ENCODE measurements around the gene SND1.
"Not testable (repeated sequence)": the region's sequence is repeated elsewhere in the genome, so short reads cannot be mapped to it uniquely, and the experiment has no call there.

Gene SND1

DNA sequence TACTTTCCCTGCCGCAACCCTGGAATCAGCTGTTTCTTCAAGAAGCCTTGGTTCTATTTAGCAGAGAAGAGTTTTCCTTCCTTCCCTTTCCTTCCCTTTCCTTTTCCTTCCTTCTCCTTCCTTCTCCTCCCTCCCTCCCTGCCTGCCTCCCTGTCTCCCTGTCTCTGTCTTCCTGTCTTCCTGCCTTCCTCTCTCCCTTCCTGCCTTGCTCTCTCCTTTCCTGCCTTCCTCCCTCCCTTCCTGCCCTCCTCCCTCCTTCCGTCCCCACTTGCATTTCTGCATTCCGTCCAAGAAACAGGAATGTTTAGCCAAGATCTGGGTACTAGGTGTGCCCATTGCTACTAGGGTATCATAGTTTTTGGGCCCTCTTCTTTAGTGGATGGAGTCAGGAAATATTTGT is 21.9 kb downstream of the SND1 start:
- H4K20me1 ChIP-seq (ENCODE audit: control insufficient read depth, insufficient read depth, low read depth, low read length) = no peaks in the 10 kb centered on the region
- no peaks in the 10 kb centered on the region for H3K9me2 ChIP-seq (replicated peaks; ENCODE audit: control insufficient read depth, low read length)
- H3K79me2 ChIP-seq (ENCODE audit: control insufficient read depth, low read length) = peaks cover 96% of the 10 kb centered on the region
- no peak overlapping the region for H3K27ac ChIP-seq (ENCODE audit: low read depth, low read length)
- H3K9me3 ChIP-seq (ENCODE audit: control insufficient read depth, insufficient read depth, low read length) = peaks cover 15% of the 10 kb centered on the region
- H3K4me1 ChIP-seq (ENCODE audit: control insufficient read depth, low read length) = no peaks in the 10 kb centered on the region
- no peaks in the 10 kb centered on the region for H3F3A ChIP-seq (ENCODE audit: control insufficient read depth, insufficient read depth)
- H3K36me3 ChIP-seq (ENCODE audit: control insufficient read depth, low read length) = peaks cover 78% of the 10 kb centered on the region
- H3K27me3 ChIP-seq (ENCODE audit: control insufficient read depth, low read length) = no peaks in the 10 kb centered on the region
- no peak overlapping the region for H3K4me3 ChIP-seq (ENCODE audit: low read length)
- H3K4me2 ChIP-seq (ENCODE audit: low read length) = no peak overlapping the region
- no peak for TF ChIP-seq EZH2phosphoT487 (IDR thresholded peaks at IDR 0.05; ENCODE audit: borderline replicate concordance, low read length)
- TF ChIP-seq, protein P1, sequence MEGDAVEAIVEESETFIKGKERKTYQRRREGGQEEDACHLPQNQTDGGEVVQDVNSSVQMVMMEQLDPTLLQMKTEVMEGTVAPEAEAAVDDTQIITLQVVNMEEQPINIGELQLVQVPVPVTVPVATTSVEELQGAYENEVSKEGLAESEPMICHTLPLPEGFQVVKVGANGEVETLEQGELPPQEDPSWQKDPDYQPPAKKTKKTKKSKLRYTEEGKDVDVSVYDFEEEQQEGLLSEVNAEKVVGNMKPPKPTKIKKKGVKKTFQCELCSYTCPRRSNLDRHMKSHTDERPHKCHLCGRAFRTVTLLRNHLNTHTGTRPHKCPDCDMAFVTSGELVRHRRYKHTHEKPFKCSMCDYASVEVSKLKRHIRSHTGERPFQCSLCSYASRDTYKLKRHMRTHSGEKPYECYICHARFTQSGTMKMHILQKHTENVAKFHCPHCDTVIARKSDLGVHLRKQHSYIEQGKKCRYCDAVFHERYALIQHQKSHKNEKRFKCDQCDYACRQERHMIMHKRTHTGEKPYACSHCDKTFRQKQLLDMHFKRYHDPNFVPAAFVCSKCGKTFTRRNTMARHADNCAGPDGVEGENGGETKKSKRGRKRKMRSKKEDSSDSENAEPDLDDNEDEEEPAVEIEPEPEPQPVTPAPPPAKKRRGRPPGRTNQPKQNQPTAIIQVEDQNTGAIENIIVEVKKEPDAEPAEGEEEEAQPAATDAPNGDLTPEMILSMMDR (IDR thresholded peaks at IDR 0.05; ENCODE audit: low read depth, low read length, poor library complexity, severe bottlenecking) = no peak

DNA sequence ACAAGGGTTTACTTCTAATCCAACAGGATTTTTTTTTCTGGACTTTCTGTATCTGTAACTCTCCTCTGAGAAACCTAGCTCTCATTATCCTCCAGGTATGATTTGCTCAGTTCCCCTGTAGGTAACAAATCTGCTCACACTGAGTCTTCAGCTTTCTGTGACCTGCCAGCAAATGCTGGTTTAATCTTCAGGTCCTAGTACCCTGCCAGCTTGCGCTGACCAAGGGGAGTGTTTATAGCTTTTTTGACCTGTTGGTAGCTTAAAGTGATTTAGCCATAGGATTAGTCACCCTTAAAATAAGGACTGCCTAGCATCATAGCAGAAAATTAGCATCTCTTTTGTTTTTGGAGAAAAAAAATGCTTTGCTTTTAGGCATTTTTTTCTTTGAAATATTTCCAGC is 22.4 kb downstream of the SND1 start:
- H3K79me2 ChIP-seq (ENCODE audit: control insufficient read depth, low read length) = peaks cover 96% of the 10 kb centered on the region

DNA sequence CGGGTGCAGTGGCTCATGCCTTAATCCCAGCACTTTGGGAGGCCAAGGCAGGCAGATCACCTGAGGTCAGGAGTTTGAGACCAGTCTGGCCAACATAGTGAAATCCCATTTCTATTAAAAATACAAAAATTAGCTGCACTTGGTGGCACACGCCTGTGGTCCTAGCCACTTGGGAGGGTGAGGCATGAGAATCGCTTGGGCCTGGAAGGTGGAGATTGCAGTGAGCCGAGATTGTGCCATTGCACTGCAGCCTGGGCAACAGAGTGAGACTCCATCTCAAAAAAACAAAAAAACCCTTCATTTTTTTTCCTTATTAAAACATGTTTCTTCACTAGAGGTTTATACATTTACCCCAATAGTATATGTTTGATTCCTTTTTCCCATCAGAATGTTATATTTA is 22.9 kb downstream of the SND1 start:
- H4K20me1 ChIP-seq (ENCODE audit: control insufficient read depth, insufficient read depth, low read depth, low read length); H3K4me3 ChIP-seq (ENCODE audit: low read length); H3F3A ChIP-seq (ENCODE audit: control insufficient read depth, insufficient read depth); H3K4me1 ChIP-seq (ENCODE audit: control insufficient read depth, low read length); H3K4me2 ChIP-seq (ENCODE audit: low read length); H3K27ac ChIP-seq (ENCODE audit: low read depth, low read length); H3K9me2 ChIP-seq (replicated peaks; ENCODE audit: control insufficient read depth, low read length); H3K27me3 ChIP-seq (ENCODE audit: control insufficient read depth, low read length): not testable (repeated sequence)
- peaks cover 80% of the 10 kb centered on the region for H3K36me3 ChIP-seq (ENCODE audit: control insufficient read depth, low read length)
- H3K79me2 ChIP-seq (ENCODE audit: control insufficient read depth, low read length) = peaks cover 96% of the 10 kb centered on the region
- H3K9me3 ChIP-seq (ENCODE audit: control insufficient read depth, insufficient read depth, low read length) = peaks cover 23% of the 10 kb centered on the region

More for the DNA sequence above, 22.4 kb downstream of the SND1 start:
- no peaks in the 10 kb centered on the region for H3K9me2 ChIP-seq (replicated peaks; ENCODE audit: control insufficient read depth, low read length)
- no peaks in the 10 kb centered on the region for H3F3A ChIP-seq (ENCODE audit: control insufficient read depth, insufficient read depth)
- no peaks in the 10 kb centered on the region for H3K4me1 ChIP-seq (ENCODE audit: control insufficient read depth, low read length)
- peaks cover 18% of the 10 kb centered on the region for H3K9me3 ChIP-seq (ENCODE audit: control insufficient read depth, insufficient read depth, low read length)
- H3K36me3 ChIP-seq (ENCODE audit: control insufficient read depth, low read length) = peaks cover 78% of the 10 kb centered on the region
- no peak overlapping the region for H3K4me2 ChIP-seq (ENCODE audit: low read length)
- no peak overlapping the region for H3K4me3 ChIP-seq (ENCODE audit: low read length)
- TF ChIP-seq EZH2phosphoT487 (IDR thresholded peaks at IDR 0.05; ENCODE audit: borderline replicate concordance, low read length) = no peak
- TF ChIP-seq, protein P1 (IDR thresholded peaks at IDR 0.05; ENCODE audit: low read depth, low read length, poor library complexity, severe bottlenecking) = no peak
- no peaks in the 10 kb centered on the region for H4K20me1 ChIP-seq (ENCODE audit: control insufficient read depth, insufficient read depth, low read depth, low read length)
- no peak overlapping the region for H3K27ac ChIP-seq (ENCODE audit: low read depth, low read length)
- H3K27me3 ChIP-seq (ENCODE audit: control insufficient read depth, low read length) = no peaks in the 10 kb centered on the region

DNA sequence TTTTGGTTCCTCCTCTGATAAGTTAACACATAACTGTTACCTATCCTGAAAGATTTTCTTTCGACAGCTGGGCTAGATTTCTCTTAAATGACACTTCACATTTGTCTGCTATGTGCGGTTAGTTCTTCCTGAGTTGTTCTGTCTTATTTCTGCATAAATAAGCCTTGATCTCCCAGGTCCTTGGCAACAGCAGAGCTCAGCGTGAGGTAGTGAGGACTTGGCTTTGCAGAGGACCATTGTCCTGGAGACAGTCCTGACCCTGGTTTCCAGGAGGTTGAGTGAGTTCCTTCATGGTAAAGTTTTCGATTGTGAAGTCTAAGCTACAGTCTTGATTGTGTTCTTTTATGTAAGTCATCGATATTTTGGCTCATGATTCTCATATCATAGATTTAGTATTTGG is 23.7 kb downstream of the SND1 start:
- no peaks in the 10 kb centered on the region for H3F3A ChIP-seq (ENCODE audit: control insufficient read depth, insufficient read depth)
- H3K27ac ChIP-seq (ENCODE audit: low read depth, low read length) = no peak overlapping the region
- no peak for TF ChIP-seq EZH2phosphoT487 (IDR thresholded peaks at IDR 0.05; ENCODE audit: borderline replicate concordance, low read length)
- peaks cover 97% of the 10 kb centered on the region for H3K79me2 ChIP-seq (ENCODE audit: control insufficient read depth, low read length)
- H3K4me3 ChIP-seq (ENCODE audit: low read length) = no peak overlapping the region
- no peak overlapping the region for H3K4me2 ChIP-seq (ENCODE audit: low read length)
- H3K36me3 ChIP-seq (ENCODE audit: control insufficient read depth, low read length) = peaks cover 76% of the 10 kb centered on the region
- peaks cover 23% of the 10 kb centered on the region for H3K9me3 ChIP-seq (ENCODE audit: control insufficient read depth, insufficient read depth, low read length)
- H3K4me1 ChIP-seq (ENCODE audit: control insufficient read depth, low read length) = no peaks in the 10 kb centered on the region
- H4K20me1 ChIP-seq (ENCODE audit: control insufficient read depth, insufficient read depth, low read depth, low read length) = no peaks in the 10 kb centered on the region
- H3K9me2 ChIP-seq (replicated peaks; ENCODE audit: control insufficient read depth, low read length) = no peaks in the 10 kb centered on the region
- no peaks in the 10 kb centered on the region for H3K27me3 ChIP-seq (ENCODE audit: control insufficient read depth, low read length)
